ENCODE data around the gene RAB35.
"Not testable (repeated sequence)": the region's sequence is repeated elsewhere in the genome, so short reads cannot be mapped to it uniquely, and the experiment has no call there.

The RAB35 gene

GRCh38 chr12:120054293-120054692, 62.3 kb downstream of the RAB35 start:
- no peak for DNase-seq

GRCh38 chr12:120051535-120051934, 65.0 kb downstream of the RAB35 start:
- DNase-seq = no peak

GRCh38 chr12:120049426-120049825, 67.1 kb downstream of the RAB35 start:
- no peak for DNase-seq

- no peak for DNase-seq
Measured at GRCh38 chr12:120048263-120048662, 68.3 kb downstream of the RAB35 start.

GRCh38 chr12:120047072-120047471, 69.5 kb downstream of the RAB35 start:
- DNase-seq = no peak

GRCh38 chr12:120045367-120045766, 71.2 kb downstream of the RAB35 start:
- DNase-seq = not testable (repeated sequence)
